HG03045 (cell line): Measurements from ENCODE around the gene ATP5ME.
A peak's percentile ranks its signal among the peaks of the same experiment; 100 is the strongest.
"Not testable (repeated sequence)": the region's sequence is repeated elsewhere in the genome, so short reads cannot be mapped to it uniquely, and the experiment has no call there.

ENCODE experiments used
- ATAC-seq: cut with Tn5 transposase; IDR thresholded peaks from one replicate; pipeline ENCODE4 v1.9.1; 2021; ENCODE audit warnings: mild to moderate bottlenecking, moderate library complexity; ENCODE audit not compliant: unreplicated experiment

ATP5ME gene

GRCh38 chr4:705278-706082 is 31.4 kb upstream of the ATP5ME start, which contains the start of gene PCGF3:
Gene PCGF3, plus strand, starts transcription at chr4:705832. Its CDS starts 27,849 bp downstream, at chr4:733681.
- peak; percentile 93 for ATAC-seq

- ATAC-seq, result no peak
Measured at GRCh38 chr4:704971-705277, 30.8 kb upstream of the ATP5ME start.

DNA sequence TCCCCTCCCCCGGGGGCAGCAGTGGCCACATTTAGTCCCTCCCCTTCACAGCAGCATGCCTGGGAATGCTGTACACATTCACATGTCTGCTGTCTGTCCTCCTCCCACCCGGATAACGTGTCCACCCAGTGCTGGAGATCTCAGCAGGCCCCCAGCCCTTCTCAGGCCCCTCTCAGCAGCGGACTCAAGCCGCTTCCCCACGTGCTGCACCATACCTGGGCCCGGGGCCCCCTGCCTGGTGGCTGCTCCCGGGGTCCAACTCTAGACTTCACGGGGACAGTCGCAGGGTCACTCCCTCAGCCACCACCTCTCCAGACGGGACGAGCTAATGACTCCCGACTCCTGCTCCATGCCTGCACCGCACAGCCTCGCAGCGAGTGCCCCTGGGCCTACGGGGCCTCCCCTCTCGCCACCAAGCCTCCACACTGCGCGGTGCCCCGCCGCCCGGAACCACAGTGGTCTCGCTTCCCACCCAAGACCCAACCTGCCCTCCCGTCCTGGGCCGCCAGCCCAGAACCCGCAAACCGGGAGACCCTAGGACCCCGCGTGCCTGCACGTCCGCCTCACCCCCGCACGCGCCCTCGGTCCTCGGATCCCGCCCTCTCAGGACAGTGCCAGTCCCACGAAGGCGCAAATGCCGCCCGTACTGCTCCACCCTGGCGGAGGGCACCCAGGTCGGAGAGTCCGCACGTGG is 30.3 kb upstream of the ATP5ME start:
- no peak for ATAC-seq

GRCh38 chr4:703336-704197 is 29.5 kb upstream of the ATP5ME start:
- ATAC-seq, result no peak

GRCh38 chr4:702618-703048 is 28.6 kb upstream of the ATP5ME start:
- ATAC-seq, result no peak

DNA sequence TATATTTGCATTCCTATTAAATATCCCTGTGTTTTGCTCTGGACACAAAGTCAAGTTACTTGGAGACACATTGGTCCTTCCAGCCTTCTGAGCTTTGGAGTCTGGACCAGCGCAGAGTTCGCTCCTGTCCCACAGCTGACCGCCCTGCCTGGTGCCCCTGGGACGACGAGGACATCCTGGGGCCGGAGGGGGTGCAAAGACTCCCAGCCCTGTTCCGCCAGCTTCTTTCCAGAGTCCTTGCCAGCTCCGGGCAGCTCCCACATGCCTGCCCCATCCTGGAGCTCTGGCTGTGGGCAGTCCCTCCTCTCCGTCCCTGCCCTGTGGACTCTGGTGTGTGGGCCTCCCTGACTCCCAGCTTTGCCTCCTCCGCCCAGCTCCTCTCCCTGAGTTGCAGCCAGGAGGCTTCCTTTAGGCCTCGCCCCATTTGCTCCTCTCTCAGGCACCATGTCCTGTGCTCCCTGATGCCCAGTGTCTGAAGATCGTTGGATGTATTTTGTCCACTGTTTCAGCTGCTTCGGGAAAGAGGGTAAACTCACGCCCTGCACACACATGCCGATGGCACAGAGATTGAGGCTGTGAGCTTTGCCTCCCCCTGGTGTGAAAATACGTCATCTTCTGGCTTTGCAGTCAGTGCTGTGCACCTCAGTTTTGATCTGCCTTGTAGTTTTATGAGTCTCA is 26.6 kb upstream of the ATP5ME start:
- no peak for ATAC-seq

DNA sequence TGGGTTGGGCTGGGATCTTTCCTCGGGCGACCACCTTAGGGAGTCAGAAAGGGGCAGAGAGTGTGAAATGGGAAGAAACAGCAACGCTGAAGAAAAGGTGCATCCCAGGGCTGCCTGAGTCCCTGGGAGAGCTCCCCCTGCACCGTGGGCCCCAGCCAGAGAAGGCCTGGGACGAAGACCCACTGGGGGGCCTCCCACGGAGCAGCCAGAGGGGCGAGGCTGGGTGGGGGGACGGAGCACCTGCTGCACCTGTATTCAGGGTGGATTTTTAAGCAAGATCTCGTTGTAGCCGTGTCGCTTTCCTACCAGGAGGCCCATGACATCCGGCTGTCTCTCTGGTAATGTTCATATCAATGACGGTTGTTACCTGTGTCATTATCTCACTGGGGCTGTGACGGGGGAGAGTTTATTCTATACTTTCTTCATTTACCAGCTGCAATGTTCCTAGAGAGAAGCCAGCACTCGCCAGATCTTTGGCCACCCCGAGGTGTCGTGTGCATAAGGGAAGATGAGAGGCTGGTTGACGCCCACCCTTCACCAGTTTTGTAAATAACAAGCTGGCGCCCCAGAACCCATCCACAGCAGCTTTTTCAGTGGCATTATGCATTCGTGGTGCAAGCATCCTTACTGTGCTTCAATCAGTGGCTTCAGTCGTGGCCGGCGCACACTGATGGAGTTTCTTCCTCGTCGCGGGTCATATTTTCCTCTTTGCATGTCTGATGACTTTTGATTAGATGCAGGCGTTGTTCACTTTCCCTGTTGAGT is 25.9 kb upstream of the ATP5ME start:
- ATAC-seq, result no peak

DNA sequence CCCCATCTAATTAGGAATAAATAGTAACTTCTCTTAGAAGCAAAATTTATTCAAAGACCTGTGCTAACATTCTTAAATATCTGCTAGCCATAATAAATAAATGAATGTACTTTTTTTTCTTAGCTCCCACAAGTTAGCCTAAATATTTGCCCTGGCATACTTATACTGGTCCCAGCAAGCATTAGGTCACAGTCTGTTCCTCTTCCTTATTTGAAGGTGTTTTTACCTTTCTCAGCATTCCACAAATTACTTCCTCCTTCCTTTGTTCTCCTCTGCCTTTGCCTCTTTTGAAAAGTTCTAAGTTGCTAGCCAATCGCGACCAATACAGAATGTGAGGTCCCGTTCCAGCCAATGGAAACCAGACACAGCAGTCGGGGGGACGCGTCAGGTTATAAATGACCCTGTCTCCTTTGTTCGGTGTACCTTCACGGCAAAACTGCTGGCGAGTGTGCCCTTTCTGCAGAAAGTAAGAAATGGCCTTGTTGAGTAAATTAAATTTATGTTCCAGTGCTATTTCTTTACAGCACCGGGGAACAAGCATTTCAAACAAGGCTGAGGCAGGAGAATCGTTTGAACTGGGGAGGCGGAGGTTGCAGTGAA is 20.4 kb upstream of the ATP5ME start:
- not testable (repeated sequence) for ATAC-seq

- no peak for ATAC-seq
Measured at GRCh38 chr4:692771-693554, 18.9 kb upstream of the ATP5ME start.

DNA sequence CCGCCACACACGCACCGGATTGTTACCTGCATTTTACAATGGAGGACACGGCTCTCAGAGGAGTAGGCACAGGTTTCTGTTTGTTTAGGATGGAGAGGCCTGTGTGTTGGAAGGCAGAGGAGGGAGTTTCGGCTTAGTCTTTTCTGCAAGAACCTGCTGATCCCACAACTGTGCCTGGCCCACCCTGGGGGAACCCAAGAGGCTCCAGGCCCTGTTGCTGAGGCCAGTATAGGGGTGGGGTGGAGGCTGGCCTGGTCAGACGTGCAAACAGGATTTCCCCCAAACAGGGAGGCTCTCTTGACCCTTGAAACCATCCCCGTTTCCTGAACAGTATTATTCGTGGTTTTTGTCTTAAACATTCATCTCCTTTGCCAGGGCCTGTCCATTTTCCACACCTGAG is 15.6 kb upstream of the ATP5ME start:
- ATAC-seq, result no peak

DNA sequence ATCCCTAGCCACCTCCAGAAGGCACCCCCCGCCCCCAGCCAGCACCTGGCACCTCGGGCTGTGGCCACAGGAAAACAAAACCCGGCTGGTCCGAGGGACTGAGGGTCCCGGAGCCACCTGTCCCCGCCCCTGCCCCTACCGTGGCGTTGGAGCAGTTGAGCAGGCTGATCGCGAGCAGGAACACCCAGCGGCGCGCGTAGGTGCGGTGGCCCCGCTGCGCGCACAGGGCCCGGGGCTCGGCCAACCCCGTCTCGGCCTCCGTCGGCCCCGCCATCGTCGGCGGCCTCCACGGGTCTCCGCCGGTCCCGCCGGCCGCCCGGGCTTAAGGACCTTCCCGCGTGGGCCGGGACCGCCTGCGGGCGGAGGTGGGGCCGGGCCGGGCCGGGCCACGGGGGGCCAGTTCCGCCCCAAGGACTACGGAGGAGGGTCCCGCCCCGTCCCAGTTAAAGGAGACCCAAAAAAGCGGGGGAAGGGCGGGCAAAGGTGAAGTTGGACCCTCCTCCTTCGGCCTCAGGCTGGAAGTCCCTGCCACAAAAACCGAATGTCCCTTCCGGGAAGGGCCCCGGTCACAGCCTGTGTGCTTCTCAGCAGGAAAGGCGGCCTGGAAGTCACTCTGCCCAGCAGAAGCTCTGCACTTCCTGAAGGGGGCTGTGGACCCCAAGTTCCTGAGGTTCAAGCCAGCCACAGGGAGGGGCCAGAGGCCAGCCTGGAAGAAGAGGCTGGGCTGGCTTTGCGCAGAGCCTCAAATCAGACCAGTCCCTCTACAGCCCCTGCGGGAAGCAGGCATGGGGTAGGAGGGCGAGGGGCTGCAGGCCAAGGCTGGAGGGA is 15.0 kb upstream of the ATP5ME start, which contains the start of gene SLC49A3:
TSS of gene SLC49A3 (minus strand) at position 298 of the 828 bp plus-strand sequence. CDS start at position 274, 24 bp downstream.
- no peak for ATAC-seq

DNA sequence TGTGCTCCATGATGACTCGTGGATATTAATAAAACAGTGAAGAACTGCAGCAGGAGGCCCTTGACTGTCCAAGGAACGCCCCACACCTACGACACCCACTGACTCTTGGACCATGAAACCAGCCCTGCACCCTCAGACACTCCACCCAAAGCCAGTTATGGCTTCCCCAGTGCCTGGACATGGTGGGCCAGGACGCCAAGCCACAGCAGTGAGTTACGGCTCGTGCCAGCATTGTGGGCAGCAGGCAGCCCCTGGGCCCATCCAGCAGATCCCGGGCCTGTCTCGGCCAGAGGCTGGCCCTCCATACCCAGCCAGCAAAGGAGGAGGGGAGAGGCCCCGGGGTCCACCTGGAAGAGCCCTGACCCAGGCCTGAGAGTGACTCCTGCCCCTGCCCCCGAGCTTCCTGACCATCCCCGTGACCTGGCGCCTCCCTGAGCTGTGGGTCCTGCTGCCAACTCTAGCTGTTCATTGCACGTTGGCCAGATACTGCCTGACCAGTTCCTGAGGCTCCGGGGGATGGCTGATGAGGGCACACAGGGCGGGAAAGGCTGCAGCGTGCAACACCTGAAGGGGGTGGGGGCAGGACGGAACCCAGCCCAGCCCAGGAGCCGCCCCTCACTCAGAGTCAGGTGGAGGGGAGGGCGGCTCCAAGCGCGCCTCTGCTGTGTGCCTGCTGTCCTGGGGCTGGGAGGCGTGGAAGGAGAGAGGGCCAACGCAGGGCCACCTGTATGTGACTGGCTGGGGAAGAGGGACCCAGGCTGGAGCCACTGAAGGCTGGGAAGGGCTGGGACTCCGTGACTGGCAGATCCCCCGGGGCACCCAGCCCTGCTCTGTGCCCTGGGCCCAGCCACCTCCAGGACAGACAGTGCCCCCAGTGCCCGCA is 14.1 kb upstream of the ATP5ME start:
- ATAC-seq, result no peak

DNA sequence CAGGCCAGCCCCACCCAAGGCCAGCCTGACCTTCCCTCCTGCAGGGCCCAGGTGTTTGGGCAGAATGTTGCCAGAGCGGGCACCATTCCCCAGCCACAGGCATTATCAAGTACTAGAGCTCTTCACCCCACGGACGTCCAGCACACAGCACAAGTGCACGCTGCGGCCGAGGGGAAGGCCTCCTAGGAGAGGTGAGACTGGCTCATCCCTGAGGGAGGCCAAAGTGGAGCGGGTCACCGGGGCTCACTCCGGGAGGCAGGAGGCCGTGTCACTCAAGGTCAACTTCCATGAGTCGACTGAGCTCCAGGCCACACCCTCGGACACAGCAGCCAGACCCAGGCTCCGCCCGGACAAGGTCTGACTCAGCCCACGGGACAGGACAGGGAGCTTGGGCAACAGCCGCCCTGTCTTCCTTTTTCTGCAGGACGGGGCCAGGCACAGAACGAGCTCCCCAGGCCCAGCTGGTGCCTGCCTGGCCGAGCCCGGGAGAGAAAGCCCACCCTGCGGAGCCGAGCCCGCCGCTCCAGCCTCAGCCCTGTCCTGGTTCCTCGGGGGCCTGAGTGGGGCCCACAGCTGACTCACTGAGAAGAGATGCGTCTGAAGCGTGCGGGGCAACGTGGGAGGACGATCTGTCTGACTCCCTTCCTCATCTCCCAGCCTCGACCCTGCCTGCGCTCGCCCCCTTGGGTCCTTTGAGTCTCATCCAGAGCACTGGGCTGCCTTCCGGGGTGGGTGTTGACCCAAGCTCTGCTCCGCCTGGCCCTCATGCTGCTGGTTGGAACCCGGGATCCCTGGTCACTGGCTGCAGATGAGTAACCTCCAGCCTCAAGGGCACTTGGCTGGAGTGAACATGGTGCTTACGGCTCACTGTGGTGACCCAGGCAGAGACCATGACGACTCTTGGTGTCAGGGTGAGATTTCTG is 13.2 kb upstream of the ATP5ME start:
- no peak for ATAC-seq

- no peak for ATAC-seq
Measured at GRCh38 chr4:686413-687040, 12.5 kb upstream of the ATP5ME start.

DNA sequence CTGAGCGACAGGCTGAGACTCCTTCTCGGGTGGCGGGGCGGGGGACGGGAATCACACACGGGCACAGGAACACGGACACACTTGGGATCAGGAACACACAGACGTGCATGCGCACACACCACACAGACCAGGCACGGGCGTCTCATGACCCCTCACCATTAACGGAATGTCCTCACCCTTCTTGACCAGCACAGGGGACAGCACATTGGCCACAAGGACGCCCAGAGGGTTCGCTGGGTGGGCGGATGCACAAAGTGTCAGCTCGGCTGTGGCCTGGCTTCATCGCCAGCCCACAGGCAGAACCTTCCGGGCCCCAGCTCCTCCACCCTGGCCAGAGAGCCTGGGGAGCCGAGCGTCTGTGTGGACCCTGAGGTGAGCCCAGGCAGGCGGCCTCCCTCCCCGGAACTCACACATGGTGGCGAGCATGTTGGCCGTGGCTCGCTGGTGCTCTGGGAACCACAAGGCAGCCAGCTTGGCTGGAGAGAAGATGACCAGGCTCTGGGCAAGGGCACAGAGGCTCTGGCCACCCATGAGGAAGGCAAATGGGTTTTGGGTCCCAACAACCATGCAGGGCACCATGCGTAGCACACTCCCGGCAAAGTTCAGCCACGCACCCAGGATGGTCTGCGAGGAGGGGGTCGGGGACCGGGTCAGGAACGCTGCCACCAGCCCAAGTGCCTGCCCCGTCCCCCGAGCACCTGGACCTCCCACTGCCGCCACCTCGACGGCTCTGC is 11.8 kb upstream of the ATP5ME start:
- no peak for ATAC-seq
